Ectodermal cell (in vitro differentiated cells): ENCODE measurements around the gene ABRACL.
"Not testable (repeated sequence)": the region's sequence is repeated elsewhere in the genome, so short reads cannot be mapped to it uniquely, and the experiment has no call there.

ENCODE experiments used
- H3K27ac ChIP-seq: 2 replicates; pipeline ENCODE4 v1.7.0; 2013; ENCODE audit warnings: mild to moderate bottlenecking, low read depth, low read length; ENCODE audit not compliant: insufficient read depth, poor library complexity, severe bottlenecking
- H3K27me3 ChIP-seq: 2 replicates; pipeline ENCODE4 v1.7.0; 2013; ENCODE audit warnings: mild to moderate bottlenecking, low read length; ENCODE audit not compliant: insufficient read depth, control insufficient read depth, poor library complexity, severe bottlenecking
- H3K36me3 ChIP-seq: one replicate; pipeline ENCODE4 v1.7.0; 2013; ENCODE audit warnings: low read length; ENCODE audit not compliant: control insufficient read depth, insufficient read depth
- H3K4me1 ChIP-seq: one replicate; pipeline ENCODE4 v1.7.0; 2013; ENCODE audit warnings: low read length; ENCODE audit not compliant: control insufficient read depth, insufficient read depth
- H3K4me3 ChIP-seq: 2 replicates; pipeline ENCODE4 v1.7.0; 2013; ENCODE audit warnings: low read depth, low read length, control low read depth; ENCODE audit not compliant: insufficient read depth
- H3K9me3 ChIP-seq: 2 replicates; pipeline ENCODE4 v1.7.0; 2013; ENCODE audit warnings: mild to moderate bottlenecking, low read length, moderate library complexity; ENCODE audit not compliant: control insufficient read depth
- WGBS, 2 experiments: methylation state at CpG; one replicate each; pipeline ENCODE4 v1.1.7; 2013; ENCODE audit warnings: missing lambda C conversion rate in 2 of 2; 5-methylcytosine and 5-hydroxymethylcytosine counted together

ABRACL gene

GRCh38 chr6:139029470-139030227, 1.1 kb downstream of the ABRACL start:
- WGBS, 2 experiments: 2% methylated on average over 44 of the region's 44 CpGs

GRCh38 chr6:139030228-139030963, 1.9 kb downstream of the ABRACL start:
- H3K27me3 ChIP-seq: no peaks in the 10 kb centered on the region
- WGBS, 2 experiments: 66 to 68% methylated on average over 7 of the region's 9 CpGs
- peaks cover 8% of the 10 kb centered on the region for H3K36me3 ChIP-seq
- H3K9me3 ChIP-seq: no peaks in the 10 kb centered on the region
- H3K4me3 ChIP-seq: peak overlapping the region; percentile 96
- peak overlapping the region; percentile 75 for H3K27ac ChIP-seq
- H3K4me1 ChIP-seq: peaks cover 9% of the 10 kb centered on the region

More at GRCh38 chr6:139029470-139030227, 1.1 kb downstream of the ABRACL start:
- peaks cover 3% of the 10 kb centered on the region for H3K36me3 ChIP-seq
- peaks cover 9% of the 10 kb centered on the region for H3K4me1 ChIP-seq
- peak overlapping the region; percentile 75 for H3K27ac ChIP-seq
- peak overlapping the region; percentile 96 for H3K4me3 ChIP-seq
- no peaks in the 10 kb centered on the region for H3K9me3 ChIP-seq
- no peaks in the 10 kb centered on the region for H3K27me3 ChIP-seq

GRCh38 chr6:139037490-139037889, 8.9 kb downstream of the ABRACL start:
- Histone ChIP-seq H3K27ac (no peak overlapping the region), H3K4me1 (no peaks in the 10 kb centered on the region), H3K27me3 (no peaks in the 10 kb centered on the region), H3K4me3 (no peak overlapping the region), H3K9me3 (no peaks in the 10 kb centered on the region), H3K36me3 (peaks cover 26% of the 10 kb centered on the region)
- WGBS, 2 experiments: 91 to 92% methylated on average over 5 of the region's 5 CpGs

- Histone ChIP-seq H3K4me1 (no peaks in the 10 kb centered on the region), H3K27ac (no peak overlapping the region), H3K4me3 (no peak overlapping the region), H3K36me3 (peaks cover 3% of the 10 kb centered on the region), H3K27me3 (no peaks in the 10 kb centered on the region), H3K9me3 (no peaks in the 10 kb centered on the region)
- 93 to 94% methylated on average over 3 of the region's 3 CpGs for WGBS, 2 experiments
Observed at GRCh38 chr6:139044250-139044649, 15.7 kb downstream of the ABRACL start.

GRCh38 chr6:139047677-139048076, 19.1 kb downstream of the ABRACL start:
- Histone ChIP-seq H3K9me3 (no peaks in the 10 kb centered on the region), H3K4me1 (no peaks in the 10 kb centered on the region), H3K36me3 (no peaks in the 10 kb centered on the region), H3K4me3 (no peak overlapping the region), H3K27me3 (no peaks in the 10 kb centered on the region), H3K27ac (no peak overlapping the region)
- 87 to 100% methylated on average over 1 to 3 of the region's 3 CpGs for WGBS, 2 experiments

GRCh38 chr6:139048912-139049311, 20.4 kb downstream of the ABRACL start:
- not testable (repeated sequence) for H3K36me3 ChIP-seq, H3K27me3 ChIP-seq, H3K27ac ChIP-seq, H3K9me3 ChIP-seq, H3K4me3 ChIP-seq, H3K4me1 ChIP-seq
- 92 to 94% methylated on average over 4 of the region's 4 CpGs for WGBS, 2 experiments

GRCh38 chr6:139050131-139050769, 21.7 kb downstream of the ABRACL start:
- H3K27me3 ChIP-seq, H3K36me3 ChIP-seq: not testable (repeated sequence)

GRCh38 chr6:139050770-139051313, 22.3 kb downstream of the ABRACL start:
- H3K27ac ChIP-seq: no peak overlapping the region
- no peaks in the 10 kb centered on the region for H3K4me1 ChIP-seq
- WGBS, 2 experiments: 86 to 89% methylated on average over 5 of the region's 5 CpGs
- H3K36me3 ChIP-seq: no peaks in the 10 kb centered on the region
- no peaks in the 10 kb centered on the region for H3K27me3 ChIP-seq
- no peak overlapping the region for H3K4me3 ChIP-seq
- H3K9me3 ChIP-seq: no peaks in the 10 kb centered on the region

More at GRCh38 chr6:139050131-139050769, 21.7 kb downstream of the ABRACL start:
- H3K9me3 ChIP-seq, H3K27ac ChIP-seq, H3K4me1 ChIP-seq, H3K4me3 ChIP-seq: not testable (repeated sequence)
- WGBS, 2 experiments: 93 to 94% methylated on average over 5 of the region's 5 CpGs

GRCh38 chr6:139051396-139052060, 23.0 kb downstream of the ABRACL start:
- H3K9me3 ChIP-seq: no peaks in the 10 kb centered on the region
- no peaks in the 10 kb centered on the region for H3K36me3 ChIP-seq
- no peak overlapping the region for H3K4me3 ChIP-seq
- H3K27ac ChIP-seq: no peak overlapping the region
- H3K4me1 ChIP-seq: no peaks in the 10 kb centered on the region
- 93 to 95% methylated on average over 5 of the region's 5 CpGs for WGBS, 2 experiments
- no peaks in the 10 kb centered on the region for H3K27me3 ChIP-seq
